ENCODE results near the gene SLC9A1.

SLC9A1 gene

DNA sequence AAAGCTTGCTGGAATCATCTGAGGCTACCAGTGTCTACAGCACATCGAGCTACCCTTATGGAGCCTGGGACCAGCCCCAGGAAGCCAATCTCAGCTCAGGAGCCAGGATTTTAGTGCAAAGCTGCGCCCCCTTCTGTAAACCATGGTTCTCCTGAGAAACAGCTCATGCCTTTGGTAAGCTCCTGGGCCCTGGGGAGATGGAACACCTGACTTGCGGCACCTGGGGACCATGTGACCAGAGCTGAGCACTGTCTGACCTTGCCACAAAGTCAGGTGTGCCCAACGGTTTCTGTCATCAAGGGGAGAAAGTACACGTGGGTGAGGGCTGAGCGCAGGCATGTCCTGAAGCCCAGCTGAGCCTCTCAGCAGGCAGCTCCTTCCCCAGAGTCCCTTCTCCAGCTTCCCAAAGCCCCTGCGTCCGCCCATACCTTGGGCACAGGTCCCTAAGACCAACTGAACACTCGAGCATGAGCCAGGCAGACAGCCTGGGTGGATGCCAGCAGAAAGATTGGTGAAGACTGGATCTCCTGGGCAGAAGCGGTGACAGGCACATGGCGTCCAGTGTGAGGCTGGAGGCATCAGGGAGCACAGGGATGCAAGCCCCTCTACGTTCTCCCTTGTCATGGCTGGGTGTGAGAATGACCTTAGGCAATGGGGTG lies 84.4 kb downstream of the SLC9A1 start:
- DNase-seq (ENCODE audit: low spot score): no peak

GRCh38 chr1:27068922-27069321 lies 86.0 kb downstream of the SLC9A1 start:
- no peak for DNase-seq (ENCODE audit: low spot score)

- no peak for DNase-seq (ENCODE audit: low spot score)
These were observed 88.8 kb downstream of the SLC9A1 start for GRCh38 chr1:27065999-27066630.

DNA sequence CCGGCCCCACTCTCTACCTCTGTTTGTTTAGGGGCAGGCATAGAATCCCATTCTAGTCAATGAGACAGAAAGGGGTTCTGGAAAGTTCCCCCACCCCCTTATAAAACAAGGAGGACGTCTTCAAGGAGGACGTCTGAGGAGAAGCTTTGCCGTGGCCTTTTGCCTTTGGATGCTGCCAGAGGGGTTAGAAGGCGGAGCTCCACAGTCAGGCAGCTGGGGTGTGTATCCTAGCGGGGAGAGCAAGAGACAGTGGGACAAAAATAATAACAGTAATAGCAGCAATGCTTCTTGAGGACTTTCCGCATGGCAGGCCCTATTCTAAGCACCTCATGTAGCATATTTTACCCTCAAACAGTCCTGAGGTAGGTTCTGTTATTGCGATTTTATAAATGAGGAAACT lies 94.0 kb downstream of the SLC9A1 start:
- no peak for DNase-seq (ENCODE audit: low spot score)

GRCh38 chr1:27058966-27059669 lies 95.8 kb downstream of the SLC9A1 start:
- no peak for DNase-seq (ENCODE audit: low spot score)

DNA sequence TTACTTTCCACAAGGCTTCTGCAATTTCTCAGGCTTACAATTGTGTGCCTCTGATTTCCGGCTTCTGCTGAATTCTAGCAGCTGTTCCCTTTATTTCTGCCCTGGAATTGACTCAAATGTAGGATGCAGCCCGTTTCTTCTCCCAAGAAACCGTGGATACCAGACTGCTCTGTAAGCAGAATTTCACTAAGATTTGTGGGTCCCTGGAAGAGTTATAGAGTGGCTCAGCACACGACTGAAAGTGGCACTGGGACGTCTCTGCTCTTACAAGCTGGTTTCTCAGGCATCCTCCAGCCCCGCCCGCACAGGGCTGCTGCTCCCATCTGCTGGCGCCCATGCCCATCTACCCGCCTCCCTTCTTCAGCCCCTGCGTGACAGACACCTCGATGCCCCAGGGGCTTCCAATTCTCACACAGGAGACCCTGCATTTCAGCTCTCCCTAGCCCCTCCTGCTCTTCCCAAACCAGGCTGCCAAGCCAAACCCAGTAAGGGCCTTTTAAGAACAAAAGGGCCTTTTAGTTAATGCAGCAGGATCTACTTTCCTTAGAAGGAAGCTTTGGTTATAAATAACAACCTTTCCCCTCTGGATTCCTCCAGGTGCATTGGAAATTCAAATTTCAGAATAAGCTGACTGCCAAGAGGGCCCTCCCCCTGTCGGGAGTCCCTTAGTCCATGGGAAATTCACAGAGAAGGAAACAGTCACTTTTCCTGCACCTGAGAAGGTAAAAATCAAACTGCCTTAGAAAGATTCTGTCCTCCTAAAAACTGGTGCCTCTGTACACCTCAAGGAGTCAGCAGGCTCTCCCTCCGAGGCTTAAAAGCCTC lies 96.9 kb downstream of the SLC9A1 start:
- no peak for DNase-seq (ENCODE audit: low spot score)

DNA sequence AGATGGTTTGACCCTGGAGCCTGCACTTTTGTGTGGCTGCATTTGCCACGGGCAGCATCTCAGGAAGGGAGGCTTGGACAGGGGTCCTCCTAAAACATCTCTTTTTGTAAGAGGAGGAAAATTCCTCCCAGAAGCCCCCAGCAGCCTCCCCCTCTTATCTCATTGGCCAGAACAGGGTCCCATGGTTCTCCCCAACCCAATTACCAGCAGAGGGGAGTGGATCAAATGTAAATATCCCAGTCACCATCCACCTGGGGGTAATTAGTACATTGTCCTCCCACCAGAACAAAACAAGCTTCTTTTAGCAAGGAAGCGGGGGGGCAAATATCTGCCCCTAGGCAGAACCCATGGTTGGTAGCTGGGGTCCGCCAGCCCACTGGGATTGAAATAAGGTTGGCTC lies 97.5 kb downstream of the SLC9A1 start:
- no peak for DNase-seq (ENCODE audit: low spot score)

GRCh38 chr1:27053977-27054753 lies 100.8 kb downstream of the SLC9A1 start:
- DNase-seq (ENCODE audit: low spot score): no peak

GRCh38 chr1:27052527-27052926 lies 102.4 kb downstream of the SLC9A1 start:
- no peak for DNase-seq (ENCODE audit: low spot score)

DNA sequence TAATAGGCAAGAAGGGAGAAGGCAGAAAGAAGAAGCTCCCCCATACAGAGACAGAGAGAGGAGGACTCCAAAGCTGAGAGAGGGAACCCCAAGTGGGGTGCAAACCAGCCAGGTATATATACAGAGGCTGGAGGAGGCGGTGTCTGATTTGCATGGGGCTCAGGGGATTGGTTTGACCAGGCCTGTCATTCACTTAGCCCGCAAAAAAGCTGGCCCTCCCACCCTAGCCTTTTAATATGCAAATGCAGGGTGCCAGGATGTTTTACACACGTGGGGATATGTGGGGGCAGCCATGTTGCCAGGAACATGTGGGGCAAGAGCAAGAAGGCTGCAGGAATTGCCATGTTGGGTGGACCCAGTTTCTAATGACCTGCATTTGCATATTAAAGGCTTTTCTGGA lies 105.3 kb downstream of the SLC9A1 start:
- no peak for DNase-seq (ENCODE audit: low spot score)

DNA sequence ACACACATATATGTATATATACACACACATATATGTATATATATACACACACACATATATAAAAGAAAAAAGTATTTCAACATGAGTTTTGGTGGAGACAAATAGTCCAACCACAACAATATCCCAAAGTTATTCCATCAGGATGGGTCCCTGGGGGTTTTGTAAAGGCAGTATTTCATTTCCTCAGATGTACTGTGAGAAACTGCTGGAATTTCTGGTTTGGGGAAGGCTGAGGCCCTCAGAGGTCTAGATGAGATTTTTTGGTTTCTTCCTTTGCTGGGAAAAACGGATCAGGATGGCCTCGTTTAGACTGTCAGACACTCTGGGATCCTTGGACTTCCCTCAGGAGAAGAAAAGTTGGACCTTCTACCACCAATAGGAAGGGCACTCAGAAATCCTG lies 105.8 kb downstream of the SLC9A1 start:
- no peak for DNase-seq (ENCODE audit: low spot score)
